ENCODE results near the gene HSD11B2. TPM values are rescaled to one million over a fixed set of nuclear protein-coding genes. Genes with fewer than 3 reads are reported as not detected.

The HSD11B2 gene
- total and polyA plus RNA-seq, 2 of the 4 experiments (the other 2 are of a cell fraction): 0.26 TPM; not detected in 1

GRCh38 chr16:67462279-67462655, 31.3 kb downstream of the HSD11B2 start:
- Histone ChIP-seq H3K27me3 (ENCODE audit: control insufficient read depth, insufficient read depth, low read length) (no peaks in the 10 kb centered on the region), H3K9me1 (ENCODE audit: insufficient read depth, low read length) (peaks cover 16% of the 10 kb centered on the region), H3K36me3 (ENCODE audit: control insufficient read depth, insufficient read depth, low read length) (peaks cover 6% of the 10 kb centered on the region), H3K9me3 (ENCODE audit: control insufficient read depth, insufficient read depth, low read length) (no peaks in the 10 kb centered on the region), H4K20me1 (ENCODE audit: insufficient read depth, low read length) (peaks cover 98% of the 10 kb centered on the region), H2BK20ac (ENCODE audit: low read depth, low read length) (no peak overlapping the region; the same call in 1 of the 2 replicates), H3K4me3 (ENCODE audit: insufficient read depth, low read depth, low read length) (no peak overlapping the region), H3K27ac (ENCODE audit: insufficient read depth, low read length) (no peak overlapping the region), H3K18ac (ENCODE audit: low read depth, low read length) (no peak overlapping the region), H3K79me1 (ENCODE audit: low read depth in 1 of 2, low read length in 2 of 2) (peaks cover 23 to 95% of the 10 kb centered on the region in 2 experiments), H4K5ac (ENCODE audit: low read depth, low read length) (no peak overlapping the region), H3K4me1 (ENCODE audit: control insufficient read depth, insufficient read depth, low read length) (peaks cover 25% of the 10 kb centered on the region), H2BK120ac (ENCODE audit: low read depth, low read length) (no peak overlapping the region), H3K4me2 (ENCODE audit: low read depth, low read length) (no peak overlapping the region), H2BK5ac (ENCODE audit: low read depth, low read length, poor library complexity, severe bottlenecking) (no peak overlapping the region), H3K9ac (ENCODE audit: low read depth, low read length) (no peak overlapping the region), H4K8ac (ENCODE audit: low read depth in 2 of 2, low read length in 2 of 2) (no peak overlapping the region), H2BK15ac (ENCODE audit: low read depth, low read length) (no peak overlapping the region), H2AK5ac (ENCODE audit: low read depth, low read length) (no peak overlapping the region), H3K14ac (replicated peaks; ENCODE audit: low read depth, low read length) (0 out of 2 replicates have a peak overlapping the region, but pooled peaks have one; percentile 5), H3K23ac (ENCODE audit: low read depth, low read length) (no peak overlapping the region), H2AK9ac (replicated peaks; ENCODE audit: low read depth, low read length, poor library complexity) (peak overlapping the region; percentile 5), H4K91ac (ENCODE audit: insufficient read depth, low read depth, low read length) (no peak overlapping the region), H2AFZ (replicated peaks; ENCODE audit: low read length, poor library complexity) (peak overlapping the region; percentile 39), H3K56ac (ENCODE audit: extremely low read depth, insufficient read depth, low read length) (no peak overlapping the region), H3K4ac (ENCODE audit: low read depth, low read length) (no peak overlapping the region)
- dilution Hi-C loops (cut with HindIII; ENCODE audit: low sequenced_read_pairs, unreplicated experiment) (no loop called here), in situ Hi-C loops (cut with MboI; ENCODE audit: low sequenced_read_pairs) (no loop called here), intact Hi-C loops (cut with micrococcal nuclease) (no loop called here)
- POLR2A ChIA-PET (ENCODE audit: unreplicated experiment): interaction anchor here (1.1 kb wide), 1 partner anchor 218 kb away, joined by 3 read pairs; no protein-coding TSS in a partner anchor
- no peak for DNase-seq
- ATAC-seq (ENCODE audit: low read depth): no peak
- WGBS, 2 experiments (ENCODE audit: extremely low coverage in 2 of 2, insufficient read length in 1 of 2): 73% methylated on average over 2 of the region's 5 CpGs; no CpG with 5 or more reads in 1 of the 2 experiments
- BruUV-seq (replicated peaks): no TSS peak
- CTCF ChIA-PET: interaction anchor here (1.2 kb wide), 1 partner anchor 15 kb away, joined by 3 read pairs; no protein-coding TSS in a partner anchor
- TF ChIP-seq FOS (IDR thresholded peaks at IDR 0.05; ENCODE audit: low read depth, low read length): no peak

All from IMR-90 (cell line).